OCI-LY1 (cell line): ENCODE measurements around the gene CDH4.

ENCODE experiments used
- CTCF ChIP-seq: fragments of 200-600 bp; sonication (generic), shearing (Covaris generic); IDR thresholded peaks from 2 replicates; pipeline ENCODE4 v1.5.1; 2017; ENCODE audit warnings: mild to moderate bottlenecking, antibody characterized with exemption, low read length, moderate library complexity, mixed read lengths
- EZH2 ChIP-seq: fragments of 200-600 bp; sonication (generic), shearing (Covaris generic); IDR thresholded peaks from 2 replicates; pipeline ENCODE4 v1.8.0; 2017; ENCODE audit warnings: borderline replicate concordance, mixed run types, mild to moderate bottlenecking, antibody characterized with exemption, low read length, moderate library complexity, mixed read lengths

DNA sequence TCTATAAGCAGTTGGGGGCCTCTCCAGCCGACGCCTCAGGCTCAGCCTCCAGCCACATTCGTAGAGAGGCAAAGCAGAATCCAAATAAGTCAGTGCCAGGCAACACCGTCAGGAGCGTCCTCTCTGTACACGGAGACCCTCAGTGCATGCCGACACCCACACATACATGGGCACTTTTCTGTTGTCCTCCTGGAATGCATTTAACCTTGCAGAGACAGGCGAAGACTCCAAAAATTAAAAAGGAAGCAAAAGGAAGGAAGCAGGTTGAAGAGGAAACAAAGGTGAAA, 487.7 kb downstream of the CDH4 start:
- no peak for TF ChIP-seq CTCF
- no peak for TF ChIP-seq EZH2
